CD14-positive monocyte (primary cell): ENCODE results near the gene FAT1. TPM values are rescaled to one million over a fixed set of nuclear protein-coding genes. Genes with fewer than 3 reads are reported as not detected.

Experiments used
- DNase-seq, 3 donors: peaks; one replicate each; pipeline ENCODE4 v3.0.0-alpha.2; 2011 to 2022
- H2AFZ ChIP-seq: 2 replicates; pipeline ENCODE4 v1.6.0; 2012; ENCODE audit warnings: mild to moderate bottlenecking, low read depth, low read length, inconsistent platforms; ENCODE audit not compliant: insufficient read depth, poor library complexity, severe bottlenecking
- H3K27ac ChIP-seq, 2 donors: 1 replicate in 1 of 2; 2 replicates in 1 of 2; pipeline ENCODE4 v1.5.1; 2012 to 2013; ENCODE audit warnings: low read length in 2 of 2, control low read depth in 1 of 2, inconsistent platforms in 1 of 2, low read depth in 1 of 2, mild to moderate bottlenecking in 1 of 2
- H3K27me3 ChIP-seq, 2 donors: one replicate each; pipeline versions ENCODE4 v1.6.0 to v1.6.1; 2011 to 2013; ENCODE audit warnings: low read length in 2 of 2; ENCODE audit not compliant: control insufficient read depth in 2 of 2, insufficient read depth in 2 of 2
- H3K36me3 ChIP-seq, 2 donors: replicated peaks in 1 of 2; 1 replicate in 1 of 2; 2 replicates in 1 of 2; pipeline versions ENCODE4 v1.5.1 to v1.6.1; 2012 to 2013; ENCODE audit warnings: low read length in 2 of 2, control low read depth in 1 of 2, inconsistent platforms in 1 of 2, mild to moderate bottlenecking in 1 of 2; ENCODE audit not compliant: insufficient read depth in 2 of 2, control insufficient read depth in 1 of 2
- H3K4me1 ChIP-seq, 2 donors: 1 replicate in 1 of 2; 2 replicates in 1 of 2; pipeline versions ENCODE4 v1.5.1 to v1.6.1; 2012 to 2013; ENCODE audit warnings: low read length in 2 of 2, control low read depth in 1 of 2, inconsistent platforms in 1 of 2, mild to moderate bottlenecking in 1 of 2, moderate library complexity in 1 of 2; ENCODE audit not compliant: insufficient read depth in 2 of 2, control insufficient read depth in 1 of 2
- H3K4me2 ChIP-seq: replicated peaks from 2 replicates; pipeline ENCODE3; 2012; ENCODE audit warnings: low read length, moderate library complexity, mild to moderate bottlenecking; ENCODE audit not compliant: poor library complexity, severe bottlenecking; ENCODE audit errors: extremely low read depth
- H3K4me3 ChIP-seq, 3 experiments: fragments of 200-600 bp in 1 of 3; sonication (generic) in 1 of 3; replicated peaks in 1 of 3; 1 replicate in 2 of 3; 2 replicates in 1 of 3; pipeline ENCODE4 v1.5.1; 2011 to 2013; ENCODE audit warnings: low read length in 3 of 3, mild to moderate bottlenecking in 3 of 3, control low read depth in 2 of 3, low read depth in 2 of 3, inconsistent platforms in 1 of 3, moderate library complexity in 1 of 3
- H3K79me2 ChIP-seq: 2 replicates; pipeline ENCODE4 v1.6.0; 2012; ENCODE audit warnings: mild to moderate bottlenecking, control low read depth, inconsistent platforms, low read length, moderate library complexity; ENCODE audit not compliant: insufficient read depth
- H3K9ac ChIP-seq: 2 replicates; pipeline ENCODE4 v1.6.0; 2017; ENCODE audit warnings: low read length, mild to moderate bottlenecking; ENCODE audit not compliant: insufficient read depth, poor library complexity, severe bottlenecking
- H3K9me3 ChIP-seq, 2 donors: replicated peaks in 1 of 2; 1 replicate in 1 of 2; 2 replicates in 1 of 2; pipeline versions ENCODE4 v1.5.1 to v1.6.1; 2012 to 2013; ENCODE audit warnings: low read length in 2 of 2, control low read depth in 1 of 2; ENCODE audit not compliant: control insufficient read depth in 1 of 2, insufficient read depth in 1 of 2
- H4K20me1 ChIP-seq: 2 replicates; pipeline ENCODE4 v1.6.0; 2012; ENCODE audit warnings: mild to moderate bottlenecking, low read length, control low read depth, moderate library complexity; ENCODE audit not compliant: insufficient read depth
- H3K27ac Mint-ChIP-seq, 7 donors: one replicate each; pipeline ENCODE4 v1.8.0; 2020; ENCODE audit warnings: mild to moderate bottlenecking in 7 of 7, mixed read lengths in 7 of 7, moderate library complexity in 6 of 7, inconsistent platforms in 2 of 7
- H3K27me3 Mint-ChIP-seq, 3 donors: one replicate each; pipeline ENCODE4 v1.8.0; 2021 to 2022; ENCODE audit warnings: low read depth in 3 of 3, mild to moderate bottlenecking in 3 of 3, mixed read lengths in 3 of 3, moderate library complexity in 3 of 3, inconsistent platforms in 1 of 3
- H3K36me3 Mint-ChIP-seq, 2 donors: one replicate each; pipeline ENCODE4 v1.8.0; 2020; ENCODE audit warnings: mixed read lengths in 2 of 2, inconsistent platforms in 1 of 2, mild to moderate bottlenecking in 1 of 2
- H3K4me1 Mint-ChIP-seq: one replicate; pipeline ENCODE4 v1.8.0; 2020; ENCODE audit warnings: mild to moderate bottlenecking, mixed read lengths
- H3K4me3 Mint-ChIP-seq, 2 donors: one replicate each; pipeline ENCODE4 v1.8.0; 2020; ENCODE audit warnings: mild to moderate bottlenecking in 2 of 2, mixed read lengths in 2 of 2, moderate library complexity in 1 of 2
- H3K9me3 Mint-ChIP-seq, 7 donors: one replicate each; pipeline ENCODE4 v1.8.0; 2020 to 2022; ENCODE audit warnings: mixed read lengths in 7 of 7, mild to moderate bottlenecking in 6 of 7, moderate library complexity in 6 of 7, inconsistent platforms in 2 of 7
- CTCF ChIP-seq: fragments of 200-600 bp; IDR thresholded peaks from one replicate; pipeline ENCODE4 v1.8.0; 2022; ENCODE audit warnings: antibody characterized with exemption, mild to moderate bottlenecking
- WGBS: methylation state at CpG from one replicate; pipeline ENCODE4 v1.1.5; 2013; ENCODE audit warnings: missing lambda C conversion rate; ENCODE audit not compliant: insufficient coverage; 5-methylcytosine and 5-hydroxymethylcytosine counted together
- intact Hi-C, 2 donors: fragments of 100-400 bp; cut with micrococcal nuclease; formaldehyde crosslinking; loops; one replicate each; pipeline versions ENCODE4 v1.15.0 to v1.15.1; 2023
- polyA plus RNA-seq, 3 donors: library from polyadenylated mRNA; depleted of rRNA in 1 of 3; unstranded in 2 of 3; stranded (reverse) in 1 of 3; fragments of 300-500 nt in 2 of 3; fragments of >200 nt in 1 of 3; fragmentation: Illumina TruSeq in 2 of 3; gene quantifications; 1 replicate in 2 of 3; 2 replicates in 1 of 3; pipeline ENCODE4 v1.2.3, GENCODE V29; 2012 to 2021

The FAT1 gene
- polyA plus RNA-seq, 3 donors: not detected

GRCh38 chr4:186566068-186566467 is 157.6 kb downstream of the FAT1 start:
- Mint-ChIP-seq H3K27ac (no peak overlapping the region), H3K36me3 (no peaks in the 10 kb centered on the region), H3K4me3 (no peak overlapping the region), H3K27me3 (peaks cover 0 to 6% (median 4%) of the 10 kb centered on the region in 3 donors), H3K9me3 (peaks cover 0 to 7% (median 3%) of the 10 kb centered on the region in 7 donors), H3K4me1 (no peaks in the 10 kb centered on the region)
- TF ChIP-seq CTCF: no peak
- Histone ChIP-seq H4K20me1 (no peaks in the 10 kb centered on the region), H3K27me3 (no peaks in the 10 kb centered on the region), H3K4me3 (no peak overlapping the region), H3K79me2 (no peaks in the 10 kb centered on the region), H3K4me2 (no peak overlapping the region), H3K4me1 (no peaks in the 10 kb centered on the region), H3K36me3 (no peaks in the 10 kb centered on the region), H3K9me3 (no peaks in the 10 kb centered on the region), H3K27ac (no peak overlapping the region), H2AFZ (no peak overlapping the region), H3K9ac (no peak overlapping the region)
- intact Hi-C loops: no loop called here
- WGBS: 80% methylated on average over 2 of the region's 7 CpGs
- DNase-seq: no peak

GRCh38 chr4:186563761-186564160 is 159.9 kb downstream of the FAT1 start:
- Mint-ChIP-seq H3K27ac (no peak overlapping the region), H3K9me3 (peaks cover 0 to 11% (median 3%) of the 10 kb centered on the region in 7 donors), H3K27me3 (peaks cover 0 to 5% (median 5%) of the 10 kb centered on the region in 3 donors), H3K36me3 (no peaks in the 10 kb centered on the region), H3K4me1 (no peaks in the 10 kb centered on the region), H3K4me3 (no peak overlapping the region)
- Histone ChIP-seq H3K9ac (no peak overlapping the region), H3K4me2 (no peak overlapping the region), H3K36me3 (no peaks in the 10 kb centered on the region), H4K20me1 (no peaks in the 10 kb centered on the region), H3K4me3 (no peak overlapping the region), H3K9me3 (no peaks in the 10 kb centered on the region), H3K79me2 (no peaks in the 10 kb centered on the region), H2AFZ (no peak overlapping the region), H3K4me1 (no peaks in the 10 kb centered on the region), H3K27ac (no peak overlapping the region), H3K27me3 (no peaks in the 10 kb centered on the region)
- no peak for DNase-seq
- no peak for TF ChIP-seq CTCF
- intact Hi-C loops: no loop called here
- WGBS: 100% methylated on average over 5 of the region's 11 CpGs
